ENCODE measurements around the gene CIAO3.
"Not testable (repeated sequence)": the region's sequence is repeated elsewhere in the genome, so short reads cannot be mapped to it uniquely, and the experiment has no call there.

Gene CIAO3

GRCh38 chr16:759110-759910 lies 18.5 kb upstream of the CIAO3 start:
- DNase-seq = no peak

DNA sequence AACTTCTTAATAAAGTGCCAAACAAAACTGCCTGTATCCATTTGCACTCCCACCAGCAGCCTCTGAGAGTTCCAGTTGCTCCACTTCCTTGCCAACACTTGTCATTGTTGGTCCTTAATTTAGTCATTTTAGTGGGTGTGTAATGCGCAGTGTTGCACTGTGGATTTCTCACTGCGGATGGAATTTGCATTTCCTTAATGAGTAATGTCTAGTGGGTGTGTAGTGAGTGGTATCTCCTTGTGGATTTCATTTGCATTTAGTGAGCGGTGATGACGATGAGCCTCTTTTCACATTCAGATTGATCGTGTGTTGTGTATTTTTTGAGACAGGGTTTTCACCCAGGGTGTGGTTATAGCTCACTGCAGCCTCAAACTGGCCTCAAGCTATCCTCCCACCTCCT lies 15.6 kb upstream of the CIAO3 start:
- DNase-seq = no peak

- DNase-seq = no peak
Observed at GRCh38 chr16:754656-755055, 13.9 kb upstream of the CIAO3 start.

DNA sequence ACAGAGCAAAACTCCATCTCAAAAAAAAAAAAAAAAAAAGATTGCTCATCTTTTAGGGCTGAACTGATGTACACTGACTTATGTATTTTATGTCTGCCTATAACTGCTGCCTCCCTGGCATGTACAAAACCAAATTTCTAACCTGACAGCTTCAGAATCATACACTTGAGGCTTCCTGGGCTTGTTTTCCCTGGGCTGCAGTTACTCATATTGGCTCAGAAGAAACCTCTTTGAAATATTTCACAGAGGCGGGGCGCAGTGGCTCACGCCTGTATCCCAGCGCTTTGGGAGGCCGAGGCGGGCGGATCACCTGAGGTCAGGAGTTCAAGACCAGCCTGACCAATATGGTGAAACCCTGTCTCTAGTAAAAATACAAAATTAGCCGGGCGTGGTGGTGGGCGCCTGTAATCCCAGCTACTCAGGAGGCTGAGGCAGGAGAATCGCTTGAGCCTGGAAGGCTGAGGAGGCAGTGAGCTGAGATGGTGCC lies 13.4 kb upstream of the CIAO3 start:
- not testable (repeated sequence) for DNase-seq

- no peak for DNase-seq
Observed at GRCh38 chr16:752007-752312, 11.2 kb upstream of the CIAO3 start.

DNA sequence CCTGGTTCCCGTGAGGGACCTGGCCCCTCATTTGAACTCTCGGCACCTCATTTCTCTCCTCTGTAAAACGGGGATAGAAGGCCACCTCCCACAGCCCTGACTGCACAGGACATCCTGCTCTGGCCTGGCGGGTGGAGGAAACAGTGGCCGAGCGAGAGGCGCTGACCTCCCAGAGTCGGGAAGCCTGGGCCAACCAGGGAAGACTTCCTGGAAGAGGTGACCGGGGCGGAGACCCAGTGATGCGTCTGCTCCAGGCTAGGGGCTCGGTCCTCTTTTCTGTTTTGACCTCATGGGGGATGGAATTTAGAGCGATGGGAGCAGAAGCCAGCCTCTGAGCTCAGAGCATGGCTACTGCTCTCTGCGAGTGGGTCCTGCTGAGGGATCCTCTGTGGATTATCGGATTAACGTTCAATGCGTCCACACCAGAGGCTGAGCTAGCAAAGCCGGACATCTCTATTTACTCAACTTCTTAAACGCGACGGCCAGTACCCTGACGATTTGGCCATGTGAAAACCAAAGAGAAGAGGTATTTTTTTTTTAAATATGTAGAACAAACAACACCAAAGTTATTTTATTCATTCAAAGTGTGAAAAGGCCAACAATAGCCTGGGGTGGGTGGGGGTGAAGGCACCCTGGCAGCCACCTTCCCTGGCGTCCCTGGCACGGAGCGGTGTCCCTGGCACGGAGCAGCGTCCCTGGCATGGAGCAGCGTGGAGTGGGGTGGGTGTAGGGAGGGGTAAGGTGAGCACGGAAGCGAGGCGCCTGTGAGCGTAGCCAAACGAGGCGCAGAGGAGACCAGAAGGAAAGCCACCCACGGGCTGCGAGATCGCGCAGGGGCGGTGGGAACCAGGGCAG lies 10.6 kb upstream of the CIAO3 start:
- DNase-seq = no peak

GRCh38 chr16:750485-750884 lies 9.7 kb upstream of the CIAO3 start:
- DNase-seq = no peak

DNA sequence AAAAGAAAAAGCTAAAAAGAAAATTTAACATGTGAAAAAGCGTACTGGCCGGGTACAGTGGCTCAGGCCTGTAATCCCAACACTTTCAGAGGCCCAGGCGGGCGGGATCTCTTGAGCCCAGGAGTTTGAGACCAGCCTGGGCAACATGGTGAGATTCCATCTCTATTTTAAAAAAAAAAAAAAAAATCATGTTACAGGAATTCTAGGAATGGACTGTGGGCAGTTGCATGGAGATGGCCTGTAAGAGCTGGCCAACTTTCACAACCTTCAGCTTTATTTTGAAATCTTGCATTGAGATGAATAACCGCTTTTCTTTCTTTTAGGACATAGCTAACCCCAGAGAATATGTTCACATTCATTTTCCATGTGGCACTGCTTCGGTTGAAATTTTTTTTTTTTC lies 8.2 kb upstream of the CIAO3 start:
- no peak for DNase-seq

DNA sequence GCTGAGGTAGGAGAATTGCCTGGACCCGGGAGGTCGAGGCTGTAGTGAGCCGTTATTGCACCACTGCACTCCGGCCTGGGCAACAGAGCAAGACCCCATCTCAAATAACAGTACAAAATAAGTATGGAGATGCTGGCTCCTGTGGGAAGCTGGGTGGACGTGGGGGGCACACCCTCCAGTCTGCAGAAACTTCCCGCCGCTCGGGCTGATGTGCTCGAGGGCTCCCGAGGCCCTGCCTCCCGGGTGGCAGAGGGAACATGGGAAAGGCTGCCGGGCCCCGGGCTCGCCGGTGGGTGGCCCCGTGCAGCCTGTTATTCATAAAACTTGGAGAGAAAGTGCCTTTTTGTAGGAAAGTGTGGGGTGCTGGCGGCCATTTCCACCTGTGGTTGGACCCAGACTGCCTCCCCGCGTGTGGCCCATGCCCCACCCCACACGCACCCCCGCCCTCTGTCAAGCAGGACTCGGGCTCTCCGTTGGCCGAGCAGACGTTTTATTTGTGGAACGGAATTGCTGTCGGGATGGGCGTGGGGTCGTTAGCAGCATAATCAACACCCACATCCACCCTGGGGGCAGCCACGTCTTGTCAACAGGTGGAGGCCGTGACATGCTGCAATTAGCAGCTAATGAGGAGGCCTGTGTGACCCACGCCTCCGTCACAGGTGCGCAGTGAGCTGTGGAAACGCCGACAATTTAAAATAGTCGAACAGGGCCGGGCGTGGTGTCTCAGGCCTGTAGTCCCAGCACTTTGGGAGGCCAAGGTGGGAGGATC lies 7.4 kb upstream of the CIAO3 start:
- no peak for DNase-seq

- no peak for DNase-seq
Observed at GRCh38 chr16:746637-747036, 5.8 kb upstream of the CIAO3 start.

DNA sequence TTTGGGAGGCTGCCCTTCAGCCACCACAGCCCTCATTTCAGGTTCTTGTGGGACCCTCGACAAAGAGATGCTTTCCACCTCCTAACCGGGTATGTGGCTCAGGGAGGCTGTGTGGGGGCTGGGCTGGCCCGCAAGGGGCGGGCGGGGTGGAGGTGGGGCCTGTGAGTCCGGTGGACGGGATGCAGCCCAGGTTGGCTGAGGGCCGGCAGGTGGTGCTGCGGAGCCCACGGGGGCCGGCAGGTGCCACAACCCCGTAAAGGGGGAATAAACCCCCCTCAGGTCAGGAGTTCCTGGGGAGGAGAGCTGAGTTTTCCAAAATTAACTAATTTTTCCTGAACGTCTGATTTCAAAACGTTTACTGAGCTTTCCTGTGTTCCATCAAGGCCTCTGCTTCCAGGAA lies 4.9 kb upstream of the CIAO3 start:
- no peak for DNase-seq

- no peak for DNase-seq
Observed at GRCh38 chr16:743794-744500, 3.1 kb upstream of the CIAO3 start.

- not testable (repeated sequence) for DNase-seq
Observed at GRCh38 chr16:742894-743293, 2.1 kb upstream of the CIAO3 start.

- no peak for DNase-seq
Observed at GRCh38 chr16:741986-742629, 1.3 kb upstream of the CIAO3 start.

DNA sequence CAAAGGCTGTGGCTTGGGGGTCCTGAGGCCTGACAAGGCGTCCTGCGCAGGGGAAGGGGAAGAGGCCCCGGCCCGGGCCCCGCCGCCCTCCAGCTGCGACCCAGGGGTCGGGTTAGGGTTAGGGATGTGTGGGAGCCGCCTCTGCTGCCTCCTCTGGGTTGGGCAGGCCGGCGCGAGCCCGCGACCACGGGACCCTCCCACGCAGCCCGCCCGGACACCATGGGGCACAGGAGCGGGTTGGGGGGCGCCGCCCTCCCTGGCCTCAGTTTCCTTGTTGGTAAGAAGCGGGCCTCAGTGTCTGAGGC lies 386 bp downstream of the CIAO3 start:
- DNase-seq = no peak

- DNase-seq = no peak
Observed at GRCh38 chr16:739560-740458, 988 bp downstream of the CIAO3 start.

GRCh38 chr16:736936-737481 lies 3.8 kb downstream of the CIAO3 start:
- no peak for DNase-seq

- DNase-seq = no peak
Observed at GRCh38 chr16:735982-736453, 4.8 kb downstream of the CIAO3 start.

- DNase-seq = no peak
Observed at GRCh38 chr16:734981-735881, 5.6 kb downstream of the CIAO3 start.
